HG03039 (cell line): ENCODE measurements around the gene RBBP4.
A peak's percentile ranks its signal among the peaks of the same experiment; 100 is the strongest.
"Not testable (repeated sequence)": the region's sequence is repeated elsewhere in the genome, so short reads cannot be mapped to it uniquely, and the experiment has no call there.

Experiments
- ATAC-seq: cut with Tn5 transposase; IDR thresholded peaks from one replicate; pipeline ENCODE4 v1.9.1; 2021; ENCODE audit warnings: mild to moderate bottlenecking, moderate library complexity; ENCODE audit not compliant: unreplicated experiment

RBBP4 gene

DNA sequence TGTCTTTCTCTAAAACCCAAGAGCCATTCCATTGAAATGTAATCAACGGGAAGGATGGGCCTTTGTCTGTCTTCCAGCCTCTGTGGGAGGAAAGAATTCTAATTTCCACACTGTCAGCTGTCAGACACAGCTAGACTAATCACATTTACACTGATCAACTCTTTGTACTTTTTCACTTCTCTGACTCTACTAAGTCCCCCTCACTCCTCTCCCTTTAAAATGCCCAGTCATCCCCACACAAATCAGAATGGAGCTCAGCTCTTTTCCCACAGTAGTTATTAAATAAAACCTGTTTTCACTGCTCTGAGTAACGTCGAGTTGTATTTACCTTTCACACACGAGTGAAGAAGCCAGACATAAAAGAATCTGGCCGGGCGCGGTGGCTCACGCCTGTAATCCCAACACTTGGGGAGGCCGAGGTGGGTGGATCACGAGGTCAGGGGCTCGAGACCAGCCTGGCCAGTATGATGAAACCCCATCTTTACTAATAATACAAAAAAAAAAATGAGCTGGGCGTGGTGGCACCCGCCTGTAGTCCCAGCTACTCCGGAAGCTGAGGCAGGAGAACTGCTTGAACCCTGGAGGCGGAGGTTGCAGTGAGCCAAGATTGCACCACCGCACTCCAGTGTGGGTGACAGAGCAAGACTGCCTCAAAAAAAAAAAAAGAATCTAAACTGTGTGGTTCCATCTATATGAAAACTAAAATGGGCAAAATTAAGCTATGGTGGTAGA, 13.9 kb upstream of the RBBP4 start:
- no peak for ATAC-seq

DNA sequence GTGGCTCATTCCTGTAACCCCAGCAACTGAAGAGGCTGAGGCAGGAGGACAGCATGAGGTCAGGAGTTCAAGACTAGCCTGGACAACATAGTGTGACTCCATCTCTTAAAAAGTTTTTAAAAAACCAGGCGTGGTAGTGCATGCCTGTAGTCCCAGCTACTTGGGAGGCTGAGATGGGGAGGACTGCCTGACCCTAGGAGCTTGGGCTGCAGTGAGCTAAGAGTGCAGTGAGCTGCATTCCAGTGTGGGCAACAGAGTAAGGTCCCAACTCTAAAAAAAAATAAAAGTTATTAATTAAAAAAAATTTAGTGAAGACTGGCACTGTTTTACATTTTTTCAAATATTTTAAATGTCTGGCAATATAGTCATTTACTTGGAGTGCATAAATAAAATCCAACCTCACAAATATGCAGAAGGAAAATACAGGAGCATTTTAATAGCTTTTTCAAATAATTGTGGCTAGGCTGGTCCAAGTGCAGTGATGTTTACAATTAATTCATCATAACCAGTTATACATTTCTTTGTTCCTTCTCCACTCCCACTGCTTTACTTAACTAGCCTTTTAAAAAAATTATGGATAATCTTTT, 11.4 kb upstream of the RBBP4 start:
- ATAC-seq, result no peak

DNA sequence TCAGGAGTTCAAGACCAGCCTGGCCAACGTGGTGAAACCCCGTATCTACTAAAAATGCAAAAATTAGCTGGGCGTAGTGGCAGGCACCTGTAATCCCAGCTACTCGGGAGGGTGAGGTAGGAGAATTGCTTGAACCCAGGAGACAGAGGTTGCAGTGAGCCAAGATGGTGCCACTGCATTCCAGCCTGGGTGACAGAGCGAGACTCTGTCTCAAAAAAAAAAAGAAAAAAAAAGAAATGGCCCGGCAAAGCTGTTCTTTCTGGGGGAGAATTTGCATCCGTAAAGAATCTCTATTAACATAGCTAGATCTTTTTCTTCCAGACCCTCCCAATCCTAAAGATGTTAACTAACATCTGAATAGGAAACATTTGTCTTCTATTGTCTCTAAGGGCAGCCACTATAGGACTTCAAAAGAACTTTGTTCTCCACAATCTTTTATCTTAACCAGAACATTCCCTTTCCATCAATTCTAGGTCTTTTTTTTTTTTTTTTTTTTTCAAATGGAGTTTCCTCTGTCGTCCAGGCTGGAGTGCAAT, 8.6 kb upstream of the RBBP4 start:
- ATAC-seq, result not testable (repeated sequence)

DNA sequence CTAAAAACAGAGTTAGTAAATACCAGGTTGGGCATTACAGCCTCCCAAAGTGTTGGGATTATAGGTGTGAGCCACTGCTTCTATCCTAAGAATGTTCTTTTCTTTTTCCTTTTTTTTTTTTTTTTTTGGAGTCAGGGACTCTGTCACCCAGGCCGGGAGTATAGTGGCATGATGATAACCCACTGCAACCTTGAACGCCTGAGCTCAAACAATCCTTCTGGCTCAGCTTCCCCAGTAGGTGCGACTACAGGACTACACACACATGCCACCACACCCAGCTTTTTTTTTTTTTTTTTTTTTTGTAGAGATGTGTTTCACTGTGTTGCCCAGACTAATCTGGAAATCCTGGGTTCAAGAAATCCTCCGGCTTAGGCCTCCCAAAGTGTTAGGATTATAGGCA, 6.6 kb upstream of the RBBP4 start:
- no peak for ATAC-seq

DNA sequence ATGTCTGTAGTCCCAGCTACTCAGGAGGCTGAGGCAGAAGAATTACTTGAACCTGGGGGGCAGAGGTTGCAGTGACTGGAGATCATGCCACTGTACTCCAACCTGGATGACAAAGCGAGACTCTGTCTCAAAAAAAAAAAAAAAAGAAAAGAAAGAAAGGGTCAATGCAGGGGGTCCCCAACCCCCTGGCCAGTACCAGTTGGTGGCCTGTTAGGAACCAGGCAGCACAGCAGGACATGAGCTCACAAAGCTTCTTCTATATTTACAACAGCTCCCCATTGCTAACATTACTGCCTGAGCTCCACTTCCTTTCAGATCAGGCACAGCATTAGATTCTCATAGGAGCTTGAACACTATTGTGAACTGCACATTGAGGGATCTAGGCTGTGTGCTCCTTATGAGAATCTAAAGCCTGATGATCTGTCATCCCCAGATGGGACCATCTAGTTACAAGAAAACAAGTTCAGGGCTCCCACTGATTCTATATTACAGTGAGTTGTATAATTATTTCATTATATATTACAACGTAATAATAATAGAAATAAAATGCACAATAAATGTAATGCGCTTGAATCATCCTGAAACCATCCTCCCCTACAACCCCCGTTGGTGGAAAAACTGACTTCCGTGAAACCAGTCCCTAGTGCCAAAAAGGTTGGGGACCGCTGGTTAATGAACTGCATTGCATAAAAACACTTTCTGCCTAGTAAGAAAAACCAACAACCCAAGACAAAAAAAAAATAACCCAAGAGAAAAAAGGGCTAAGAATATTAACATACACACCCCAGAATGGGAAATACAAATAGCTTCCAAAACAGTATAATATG, 3.5 kb upstream of the RBBP4 start:
- ATAC-seq, result no peak

DNA sequence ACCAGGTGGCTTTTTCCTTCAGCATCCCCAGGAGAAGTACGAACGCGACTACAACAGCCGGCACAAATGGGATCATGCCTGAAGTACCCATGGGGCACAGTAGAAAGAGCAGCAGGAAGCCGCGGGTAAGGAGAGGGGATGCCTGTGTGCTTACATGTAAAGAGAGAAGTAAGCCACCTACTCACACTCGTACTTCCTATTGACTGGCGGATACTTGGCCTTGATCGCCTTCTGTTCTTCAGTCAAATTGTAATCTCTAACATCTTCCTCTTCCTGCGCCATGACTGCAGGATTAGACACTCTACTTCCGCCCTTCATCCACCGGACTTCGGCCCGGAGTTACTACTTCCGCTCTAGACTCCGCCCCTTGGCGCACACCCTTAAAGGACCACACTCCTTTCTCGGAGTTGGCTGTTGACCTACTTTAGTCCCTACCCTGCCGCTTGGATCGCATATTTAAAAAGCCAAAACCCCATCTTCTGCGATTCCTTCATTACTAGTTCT, 708 bp upstream of the RBBP4 start, which contains the start of gene ZBTB8OS:
ZBTB8OS (minus strand) TSS at position 303 of the 504 bp plus-strand sequence; CDS start at position 282, 21 bp downstream.
- peak; percentile 52 for ATAC-seq

DNA sequence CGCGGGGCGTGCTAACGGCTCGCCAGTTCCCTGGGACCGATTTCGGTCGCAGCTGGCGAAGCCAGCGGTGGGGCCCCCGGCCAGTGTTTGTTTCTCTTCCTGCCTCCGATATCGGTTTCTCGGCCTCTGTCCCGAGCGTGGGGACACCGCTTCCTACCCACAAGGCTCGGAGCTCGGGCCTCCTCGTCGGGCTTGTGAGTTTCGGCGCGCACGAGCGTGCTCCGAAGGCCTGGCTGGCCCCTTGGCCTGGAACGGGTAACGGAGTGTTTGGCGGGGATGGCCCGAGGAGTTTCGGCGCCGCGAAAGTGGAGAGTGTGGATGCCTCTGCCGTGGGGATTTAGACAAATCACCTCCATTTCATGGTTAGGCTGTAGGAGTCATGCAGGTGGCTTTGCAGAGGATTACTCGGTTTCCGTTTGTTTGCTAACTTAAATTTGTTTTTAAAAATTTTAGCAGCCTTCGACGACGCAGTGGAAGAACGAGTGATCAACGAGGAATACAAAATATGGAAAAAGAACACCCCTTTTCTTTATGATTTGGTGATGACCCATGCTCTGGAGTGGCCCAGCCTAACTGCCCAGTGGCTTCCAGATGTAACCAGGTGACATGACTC, 559 bp downstream of the RBBP4 start:
- no peak for ATAC-seq

DNA sequence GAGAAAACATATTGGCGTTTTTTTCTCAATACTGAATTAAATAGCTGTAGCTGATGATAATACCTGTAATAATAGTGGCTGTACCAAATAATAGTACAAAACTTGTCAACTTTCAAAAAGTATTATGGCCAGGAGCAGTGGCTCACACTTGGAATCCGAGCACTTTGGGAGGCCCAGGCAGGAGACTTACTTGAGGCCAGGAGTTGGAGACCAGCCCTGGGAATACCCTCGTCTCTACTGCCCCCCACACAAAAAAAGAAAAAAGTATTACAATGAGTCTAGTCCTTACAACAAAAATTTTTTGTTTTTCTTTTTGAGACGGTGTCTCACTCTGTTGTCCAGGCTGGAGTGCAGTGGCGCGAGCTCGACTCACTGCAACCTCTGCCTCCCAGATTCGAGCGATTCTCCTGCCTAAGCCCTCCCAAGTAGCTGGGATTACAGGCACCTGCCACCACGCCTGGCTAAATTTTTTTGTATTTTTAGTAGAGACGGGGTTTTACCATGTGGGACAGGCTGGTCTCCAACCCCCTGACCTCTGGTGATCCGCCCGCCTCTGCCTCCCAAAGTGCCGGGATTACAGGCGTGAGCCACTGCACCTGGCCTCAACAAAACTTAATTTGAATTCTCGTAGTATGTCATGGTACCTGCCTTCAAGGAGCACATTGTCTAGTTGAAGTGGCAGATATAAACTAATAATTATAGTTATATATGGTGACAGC, 1.4 kb downstream of the RBBP4 start:
- no peak for ATAC-seq

DNA sequence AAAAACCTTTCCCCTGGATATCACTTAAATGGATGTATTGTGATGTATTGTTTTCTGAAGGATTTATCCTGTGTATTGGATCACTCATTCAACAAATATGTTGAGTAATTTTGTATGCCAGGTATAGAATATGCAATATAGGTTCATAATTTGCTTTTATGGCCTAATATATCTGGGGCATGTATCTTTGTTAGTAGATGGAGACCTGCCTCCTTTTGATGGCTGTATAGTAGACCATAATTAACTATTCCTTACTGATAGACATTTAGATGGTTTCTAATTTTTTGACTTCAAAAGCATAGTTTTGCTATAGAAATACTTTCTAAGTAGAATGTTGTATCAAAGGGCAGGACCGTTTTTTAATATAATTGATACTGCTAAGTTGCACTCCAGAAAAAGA, 8.6 kb downstream of the RBBP4 start:
- no peak for ATAC-seq

DNA sequence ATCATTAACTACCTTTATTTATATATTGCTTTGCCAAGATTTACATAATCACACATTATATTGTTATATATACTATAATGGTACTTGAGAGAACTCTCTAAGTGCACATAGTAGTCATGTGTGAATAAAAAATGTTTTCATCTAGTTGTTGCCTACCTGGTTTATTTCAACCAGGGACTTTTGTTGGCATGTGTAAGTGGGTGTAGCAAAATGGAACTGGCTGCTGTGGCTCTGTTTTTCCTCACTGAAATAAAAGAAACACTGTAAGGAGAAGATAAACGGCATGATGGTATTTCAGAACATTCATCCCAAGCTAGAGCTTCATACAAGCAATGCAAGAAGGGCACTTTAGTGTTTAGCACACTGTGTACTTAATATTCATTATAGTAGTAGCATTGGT, 14.9 kb downstream of the RBBP4 start:
- ATAC-seq, result no peak

DNA sequence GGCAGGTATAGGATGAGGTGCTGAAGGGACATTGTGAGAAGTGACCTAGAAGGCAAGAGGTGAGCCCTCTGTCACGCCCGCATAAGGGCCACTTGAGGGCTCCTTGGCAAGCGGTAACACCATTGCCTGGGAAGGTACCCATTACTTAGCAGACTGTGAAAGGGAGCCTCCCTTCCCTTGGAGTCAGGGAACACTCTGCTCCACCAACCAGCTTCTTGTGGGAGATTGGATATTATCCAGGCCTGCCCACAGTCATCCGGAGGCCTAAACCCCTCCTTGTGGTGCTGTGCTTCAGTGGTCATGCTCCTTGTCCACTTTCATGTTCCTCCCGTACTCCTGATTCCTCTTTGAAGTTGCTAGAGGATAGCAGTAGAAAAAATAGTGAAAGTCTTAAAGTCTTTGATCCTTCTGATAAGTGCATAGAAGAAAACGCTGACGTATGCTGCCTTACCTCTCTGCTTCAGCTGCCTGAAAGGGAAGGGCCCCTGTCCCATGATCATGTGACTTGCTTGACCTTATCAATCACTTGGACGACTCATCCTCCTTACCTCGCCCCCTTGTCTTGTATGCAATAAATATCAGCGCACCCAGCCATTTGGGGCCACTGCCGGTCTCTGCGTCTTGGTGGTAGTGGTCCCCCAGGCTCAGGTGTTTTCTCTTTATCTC, 16.0 kb downstream of the RBBP4 start:
- no peak for ATAC-seq

DNA sequence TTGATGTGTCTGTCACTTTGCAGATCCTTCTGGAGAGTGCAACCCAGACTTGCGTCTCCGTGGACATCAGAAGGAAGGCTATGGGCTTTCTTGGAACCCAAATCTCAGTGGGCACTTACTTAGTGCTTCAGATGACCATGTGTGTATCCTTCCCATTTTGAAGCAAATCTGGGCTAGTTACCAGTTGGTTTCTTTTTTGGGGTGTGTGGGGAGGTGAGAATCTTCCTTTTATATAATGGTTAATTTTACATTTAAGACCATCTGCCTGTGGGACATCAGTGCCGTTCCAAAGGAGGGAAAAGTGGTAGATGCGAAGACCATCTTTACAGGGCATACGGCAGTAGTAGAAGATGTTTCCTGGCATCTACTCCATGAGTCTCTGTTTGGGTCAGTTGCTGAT, 17.7 kb downstream of the RBBP4 start:
- not testable (repeated sequence) for ATAC-seq

DNA sequence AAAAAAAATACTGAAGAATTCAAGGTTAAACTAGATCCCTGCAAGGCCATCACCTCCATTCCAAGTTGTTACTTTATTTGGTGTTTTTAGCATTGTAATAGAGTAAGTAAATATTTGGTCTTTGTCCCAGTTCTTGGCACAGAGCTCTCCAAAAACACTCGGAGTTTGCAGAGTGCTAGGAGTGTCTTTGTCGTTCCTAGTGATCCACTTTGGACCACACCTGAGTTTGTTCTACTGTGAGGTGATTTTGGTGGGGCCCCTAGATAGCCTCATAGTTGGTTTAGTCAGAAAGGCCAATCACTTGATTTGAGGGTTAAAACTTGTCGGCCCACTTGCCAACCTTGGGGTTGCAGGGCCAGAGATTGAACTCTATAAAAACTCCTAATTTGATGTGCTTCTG, 25.9 kb downstream of the RBBP4 start:
- no peak for ATAC-seq

DNA sequence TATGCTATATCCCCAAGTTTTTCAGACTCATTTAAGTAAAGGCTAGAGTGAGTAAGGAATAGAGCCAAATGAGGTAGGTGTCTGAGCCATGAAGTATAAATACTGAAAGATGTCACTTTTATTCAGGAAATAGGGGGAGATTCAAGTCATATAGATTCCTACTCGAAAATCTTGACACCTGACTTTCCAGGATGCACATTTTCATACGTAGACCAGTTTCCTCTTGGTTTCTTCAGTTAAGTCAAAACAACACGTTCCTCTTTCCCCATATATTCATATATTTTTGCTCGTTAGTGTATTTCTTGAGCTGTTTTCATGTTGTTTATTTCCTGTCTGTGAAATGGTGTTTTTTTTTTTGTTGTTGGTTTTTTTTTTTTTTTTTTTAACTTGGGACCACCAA, 29.0 kb downstream of the RBBP4 start:
- not testable (repeated sequence) for ATAC-seq

DNA sequence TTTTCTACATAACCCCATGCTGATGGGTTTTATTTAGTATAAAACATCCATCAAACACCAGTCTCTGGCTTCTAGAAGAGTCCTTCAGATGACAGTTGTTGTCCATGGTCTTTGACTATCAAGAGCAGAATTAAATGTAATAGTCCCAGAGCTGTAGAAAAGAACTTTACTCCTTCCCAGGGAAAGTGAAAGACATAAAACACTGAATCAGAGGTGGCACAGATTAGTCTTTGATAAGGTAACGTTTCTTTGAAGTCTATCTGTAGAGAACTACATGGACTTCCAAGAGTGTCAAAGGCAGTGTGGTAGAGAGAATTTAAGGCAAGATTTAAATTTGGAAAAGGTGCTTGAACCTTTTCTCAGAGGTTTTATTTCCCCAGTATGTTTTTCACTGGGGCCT, 29.6 kb downstream of the RBBP4 start:
- ATAC-seq, result no peak

DNA sequence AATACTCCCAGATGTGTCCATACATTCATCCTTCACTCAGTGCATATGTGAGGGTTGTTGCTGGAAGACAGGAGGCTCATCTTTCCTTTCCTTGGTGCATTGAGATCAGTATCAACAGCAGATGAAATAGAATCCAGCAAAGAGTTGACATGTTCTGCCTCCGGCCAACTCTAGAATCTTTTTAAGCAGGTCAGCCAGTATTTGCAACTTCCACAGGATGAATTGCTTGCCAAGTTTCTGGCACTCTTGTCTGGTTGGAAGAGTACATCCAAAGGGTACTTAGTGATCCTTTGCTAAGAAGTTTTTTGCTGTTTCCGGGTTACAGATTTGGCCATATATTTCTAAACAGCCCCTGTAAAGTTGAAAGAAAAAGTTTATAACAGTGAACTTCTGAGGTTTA, 30.5 kb downstream of the RBBP4 start:
- ATAC-seq, result no peak

DNA sequence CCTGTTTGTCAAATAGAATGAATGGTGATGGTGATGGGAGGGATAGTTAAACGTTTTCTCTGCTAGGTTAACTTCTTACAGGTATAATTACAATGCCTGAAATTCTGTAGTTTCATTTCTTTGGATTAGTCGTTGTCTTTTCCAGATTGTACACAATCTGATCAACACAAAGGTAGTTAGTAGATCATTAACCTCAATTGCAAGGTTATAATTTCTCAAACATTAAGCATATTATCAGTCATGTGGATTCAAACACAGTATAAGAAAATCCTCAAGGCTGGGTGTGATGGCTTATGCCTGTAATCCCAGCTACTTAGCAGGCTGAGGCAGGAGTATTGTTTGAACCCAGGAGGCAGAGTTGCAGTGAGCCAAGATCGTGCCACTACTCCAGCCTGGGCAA, 31.0 kb downstream of the RBBP4 start:
- no peak for ATAC-seq

DNA sequence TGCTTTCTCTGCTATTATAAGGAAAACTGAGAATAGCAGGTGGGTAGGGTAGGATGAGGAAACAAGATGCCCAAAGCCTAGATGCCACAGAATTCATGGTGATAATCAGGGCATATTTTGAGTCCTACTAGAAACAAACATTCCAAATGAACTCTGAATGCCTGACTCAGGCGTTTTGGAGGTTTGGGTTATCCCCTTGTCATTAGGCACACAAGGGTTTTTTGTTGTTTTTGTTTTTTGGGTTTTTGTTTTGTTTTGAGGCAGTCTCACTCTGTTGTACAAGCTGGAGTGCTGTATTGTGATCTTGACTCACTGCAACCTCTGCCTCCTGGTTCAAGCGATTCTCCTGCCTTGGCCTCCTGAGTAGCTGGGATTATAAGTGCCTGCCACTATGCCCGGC, 32.4 kb downstream of the RBBP4 start:
- ATAC-seq, result no peak

DNA sequence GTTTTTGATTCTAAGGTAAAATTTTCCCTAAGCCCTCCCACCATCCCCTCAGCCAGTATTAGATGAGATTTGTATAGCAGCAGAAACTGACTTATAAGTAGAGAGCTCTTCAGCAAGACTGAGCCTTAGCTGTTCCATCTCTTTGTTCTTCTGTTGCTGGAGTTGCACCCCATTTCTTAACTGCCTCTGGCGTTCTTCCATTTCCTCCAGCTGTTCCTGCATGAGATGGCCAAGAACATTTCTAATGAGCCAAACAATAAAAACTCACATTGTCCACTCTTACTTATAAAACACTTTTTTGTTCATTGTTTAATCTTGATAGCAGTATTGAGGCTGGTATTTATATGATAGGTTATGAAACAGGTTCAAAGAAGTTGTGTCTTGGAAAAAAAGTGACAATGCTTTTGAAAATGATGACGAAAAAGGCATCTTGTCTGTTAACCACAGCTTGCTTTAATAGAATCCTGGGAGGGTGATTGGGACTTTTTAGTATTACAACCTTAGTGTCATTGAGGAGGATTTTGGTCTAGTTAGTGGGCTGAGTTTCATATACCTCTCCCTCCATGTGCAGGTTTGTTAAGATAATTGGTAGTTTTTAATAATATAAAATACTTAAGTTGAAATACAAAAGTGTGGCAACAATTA, 33.3 kb downstream of the RBBP4 start:
- no peak for ATAC-seq
